Activated T-cell treated with anti-CD3 and anti-CD28 coated beads, Interleukin-2, amount 50 U/mL, for 24 hours (primary cell): ENCODE data around the gene ADGRD1.
"Not testable (repeated sequence)": the region's sequence is repeated elsewhere in the genome, so short reads cannot be mapped to it uniquely, and the experiment has no call there.

Experiments used
- DNase-seq: peaks from one replicate; pipeline ENCODE4 v3.0.0-alpha.2; 2020
- H3K27ac Mint-ChIP-seq: 2 replicates; pipeline ENCODE4 v1.8.0; 2020; ENCODE audit warnings: mild to moderate bottlenecking, mixed read lengths
- H3K27me3 Mint-ChIP-seq: 2 replicates; pipeline ENCODE4 v1.8.0; 2020; ENCODE audit warnings: mixed read lengths
- H3K36me3 Mint-ChIP-seq: 2 replicates; pipeline ENCODE4 v1.8.0; 2020; ENCODE audit warnings: low read depth, mixed read lengths
- H3K4me1 Mint-ChIP-seq: 2 replicates; pipeline ENCODE4 v1.8.0; 2020; ENCODE audit warnings: low read depth, mixed read lengths
- H3K4me3 Mint-ChIP-seq: 2 replicates; pipeline ENCODE4 v1.8.0; 2020; ENCODE audit warnings: mild to moderate bottlenecking, moderate library complexity, mixed read lengths
- H3K9me3 Mint-ChIP-seq: 2 replicates; pipeline ENCODE4 v1.8.0; 2020; ENCODE audit warnings: mixed read lengths

ADGRD1 gene

GRCh38 chr12:130929363-130929762 lies 24.3 kb upstream of the ADGRD1 start:
- no peaks in the 10 kb centered on the region for H3K9me3 Mint-ChIP-seq
- no peak for DNase-seq
- no peaks in the 10 kb centered on the region for H3K4me1 Mint-ChIP-seq
- no peaks in the 10 kb centered on the region for H3K36me3 Mint-ChIP-seq
- no peak overlapping the region for H3K4me3 Mint-ChIP-seq
- H3K27me3 Mint-ChIP-seq, result peaks cover 67% of the 10 kb centered on the region
- no peak overlapping the region for H3K27ac Mint-ChIP-seq

GRCh38 chr12:130932061-130932930 lies 21.4 kb upstream of the ADGRD1 start:
- Mint-ChIP-seq H3K36me3 (no peaks in the 10 kb centered on the region), H3K4me1 (no peaks in the 10 kb centered on the region), H3K9me3 (peaks cover 3% of the 10 kb centered on the region), H3K27ac (no peak overlapping the region), H3K4me3 (no peak overlapping the region), H3K27me3 (peaks cover 64% of the 10 kb centered on the region)
- DNase-seq, result no peak

DNA sequence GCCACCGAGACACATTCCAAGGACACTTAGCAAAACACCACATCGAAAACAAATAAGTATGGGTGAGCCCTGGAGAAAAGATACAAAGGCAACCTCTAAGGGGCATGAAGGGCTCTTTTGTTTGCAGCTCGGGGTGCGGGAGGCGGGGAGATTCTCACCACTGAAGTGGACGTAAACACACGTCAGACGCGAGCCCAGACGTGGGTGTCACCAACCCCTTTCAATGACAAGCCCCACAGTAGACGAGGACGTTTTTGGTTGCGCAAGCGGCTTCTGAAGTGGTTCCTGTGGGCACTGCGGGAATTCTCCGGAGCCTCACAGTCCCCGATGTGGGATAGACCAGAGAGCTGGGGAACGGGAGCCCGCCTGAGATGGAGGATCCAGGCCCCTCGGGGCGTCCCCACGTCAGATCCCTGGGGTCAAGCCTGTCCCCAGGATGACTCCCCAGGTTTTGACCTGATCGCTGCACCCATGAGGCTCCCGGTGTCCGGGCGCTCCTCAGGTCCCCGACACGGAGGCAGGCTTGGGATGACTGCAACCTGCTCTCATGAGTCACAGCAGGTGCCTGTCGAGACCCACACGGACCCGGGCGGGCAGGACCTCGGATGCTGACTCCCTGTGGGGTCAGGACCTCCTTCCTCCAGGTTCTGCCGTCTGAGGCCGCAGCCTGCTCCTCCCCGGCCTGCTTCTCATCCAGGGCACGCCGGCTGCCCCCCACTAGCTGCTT lies 20.3 kb upstream of the ADGRD1 start:
- Mint-ChIP-seq H3K4me3 (no peak overlapping the region), H3K36me3 (no peaks in the 10 kb centered on the region), H3K27ac (no peak overlapping the region), H3K9me3 (peaks cover 3% of the 10 kb centered on the region), H3K27me3 (peaks cover 58% of the 10 kb centered on the region), H3K4me1 (no peaks in the 10 kb centered on the region)
- DNase-seq, result no peak

DNA sequence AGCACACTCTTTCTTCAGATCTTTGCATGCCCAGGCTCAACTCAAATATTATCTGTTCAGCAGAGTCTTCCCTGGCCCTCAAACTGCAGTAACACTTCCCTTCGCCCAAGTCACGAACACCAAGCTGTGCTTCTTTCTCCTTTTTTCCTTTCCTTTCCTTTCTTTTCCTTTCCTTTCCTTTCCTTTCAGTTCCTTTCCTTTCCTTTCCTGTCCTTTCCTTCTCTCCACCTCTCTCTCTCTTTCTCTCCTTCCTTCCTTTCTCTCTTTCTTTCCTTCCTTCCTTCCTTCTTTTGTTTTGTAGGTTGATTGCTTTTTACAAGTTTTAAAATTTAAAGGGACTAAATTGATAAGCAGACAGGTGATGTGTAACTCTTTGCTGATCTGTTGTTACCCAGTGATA lies 19.0 kb upstream of the ADGRD1 start:
- Mint-ChIP-seq H3K4me1 (no peaks in the 10 kb centered on the region), H3K36me3 (no peaks in the 10 kb centered on the region), H3K9me3 (peaks cover 3% of the 10 kb centered on the region), H3K27ac (no peak overlapping the region), H3K4me3 (no peak overlapping the region), H3K27me3 (peaks cover 48% of the 10 kb centered on the region)
- DNase-seq, result no peak

- Mint-ChIP-seq H3K4me1 (no peaks in the 10 kb centered on the region), H3K9me3 (peaks cover 12% of the 10 kb centered on the region), H3K27me3 (peaks cover 39% of the 10 kb centered on the region), H3K4me3 (no peak overlapping the region), H3K27ac (no peak overlapping the region), H3K36me3 (no peaks in the 10 kb centered on the region)
- DNase-seq, result no peak
Observed at GRCh38 chr12:130936561-130936960, 17.1 kb upstream of the ADGRD1 start.

GRCh38 chr12:130937063-130937462 lies 16.6 kb upstream of the ADGRD1 start:
- H3K4me1 Mint-ChIP-seq, result no peaks in the 10 kb centered on the region
- no peaks in the 10 kb centered on the region for H3K36me3 Mint-ChIP-seq
- peaks cover 12% of the 10 kb centered on the region for H3K9me3 Mint-ChIP-seq
- no peak for DNase-seq
- H3K27me3 Mint-ChIP-seq, result peaks cover 34% of the 10 kb centered on the region
- H3K4me3 Mint-ChIP-seq, result no peak overlapping the region
- no peak overlapping the region for H3K27ac Mint-ChIP-seq

DNA sequence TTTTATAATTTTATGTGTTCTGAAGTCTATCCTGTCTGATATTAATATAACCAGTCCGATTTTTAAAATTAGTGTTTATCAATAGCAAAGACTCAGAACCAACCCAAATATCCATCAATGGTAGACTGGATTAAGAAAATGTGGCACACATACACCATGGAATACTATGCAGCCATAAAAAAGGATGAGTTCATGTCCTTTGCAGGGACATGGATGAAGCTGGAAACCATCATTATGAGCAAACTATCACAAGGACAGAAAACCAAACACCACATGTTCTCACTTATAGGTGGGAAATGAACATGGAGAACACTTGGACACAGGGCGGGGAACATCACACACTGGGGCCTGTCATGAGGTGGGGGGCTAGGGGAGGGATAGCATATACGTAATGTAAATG lies 16.2 kb upstream of the ADGRD1 start:
- H3K36me3 Mint-ChIP-seq, H3K4me1 Mint-ChIP-seq: not testable (repeated sequence)
- H3K27me3 Mint-ChIP-seq, result peaks cover 30% of the 10 kb centered on the region

DNA sequence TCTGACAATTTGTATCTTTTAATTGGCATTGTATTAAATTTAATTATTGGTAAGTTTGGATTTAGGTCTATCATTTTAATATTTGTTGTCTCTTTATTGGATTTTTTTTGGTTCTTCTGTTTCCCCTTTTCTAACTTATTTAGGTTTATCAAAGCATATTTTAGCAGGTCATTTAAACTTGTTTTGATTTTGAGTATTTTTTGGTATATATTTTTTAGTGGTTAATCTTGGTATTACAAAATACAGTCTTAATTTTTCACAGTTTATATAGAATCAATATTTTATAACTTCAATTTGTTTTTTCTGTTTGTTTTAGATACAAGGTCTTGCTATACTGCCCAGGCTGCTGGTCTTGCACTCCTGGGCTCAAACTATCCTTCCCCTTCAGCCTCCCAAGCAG lies 15.5 kb upstream of the ADGRD1 start:
- H3K9me3 Mint-ChIP-seq, result peaks cover 12% of the 10 kb centered on the region
- no peak overlapping the region for H3K27ac Mint-ChIP-seq
- H3K27me3 Mint-ChIP-seq, result peaks cover 25% of the 10 kb centered on the region
- no peak overlapping the region for H3K4me3 Mint-ChIP-seq
- H3K4me1 Mint-ChIP-seq, result no peaks in the 10 kb centered on the region
- H3K36me3 Mint-ChIP-seq, result no peaks in the 10 kb centered on the region
- DNase-seq, result no peak

More for the DNA sequence above, 16.2 kb upstream of the ADGRD1 start:
- not testable (repeated sequence) for DNase-seq, H3K4me3 Mint-ChIP-seq, H3K27ac Mint-ChIP-seq
- peaks cover 12% of the 10 kb centered on the region for H3K9me3 Mint-ChIP-seq

- Mint-ChIP-seq H3K9me3 (peaks cover 26% of the 10 kb centered on the region), H3K36me3 (peaks cover 3% of the 10 kb centered on the region), H3K27me3 (peaks cover 23% of the 10 kb centered on the region), H3K4me1 (no peaks in the 10 kb centered on the region), H3K4me3 (no peak overlapping the region), H3K27ac (no peak overlapping the region)
- DNase-seq, result no peak
Observed at GRCh38 chr12:130944878-130945277, 8.8 kb upstream of the ADGRD1 start.

DNA sequence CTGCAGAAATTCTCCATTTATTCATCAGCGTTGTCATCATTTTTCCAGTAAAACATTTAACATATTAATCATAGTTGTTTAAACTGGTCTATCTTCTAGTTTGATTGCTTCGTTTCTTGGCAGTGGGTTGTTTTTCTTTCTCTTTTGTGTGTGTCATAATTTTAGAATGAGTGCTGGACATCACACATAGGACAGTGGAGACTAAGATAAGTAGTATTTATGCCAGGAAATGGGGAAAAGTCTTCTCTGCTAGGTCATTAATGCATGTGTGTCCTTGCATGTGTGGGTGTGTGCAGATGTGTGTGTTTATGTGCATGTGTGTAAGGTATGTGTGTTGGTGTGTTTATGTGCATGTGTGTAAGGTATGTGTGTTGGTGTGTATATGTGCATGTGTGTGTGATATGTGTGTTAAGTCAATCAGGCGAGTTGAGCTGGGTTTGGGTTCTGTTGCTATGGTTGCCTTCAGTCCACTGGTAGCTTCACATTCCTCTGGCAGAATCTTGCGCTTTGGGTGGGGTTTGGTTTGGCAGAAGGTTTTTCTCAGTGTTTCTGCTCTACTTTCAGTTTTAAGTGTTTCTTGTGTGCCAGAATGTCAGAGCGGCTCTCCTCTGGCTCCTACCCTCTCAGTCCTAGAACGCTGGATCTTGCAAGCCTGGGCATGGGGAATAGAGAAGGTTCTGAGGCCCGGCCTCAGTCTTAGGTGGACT lies 7.8 kb upstream of the ADGRD1 start:
- Mint-ChIP-seq H3K36me3 (peaks cover 3% of the 10 kb centered on the region), H3K4me1 (no peaks in the 10 kb centered on the region), H3K27me3 (peaks cover 25% of the 10 kb centered on the region), H3K9me3 (peaks cover 21% of the 10 kb centered on the region), H3K27ac (no peak overlapping the region), H3K4me3 (no peak overlapping the region)
- DNase-seq, result no peak

- Mint-ChIP-seq H3K27ac (no peak overlapping the region), H3K4me3 (no peak overlapping the region), H3K9me3 (peaks cover 18% of the 10 kb centered on the region), H3K36me3 (peaks cover 3% of the 10 kb centered on the region), H3K4me1 (no peaks in the 10 kb centered on the region), H3K27me3 (peaks cover 35% of the 10 kb centered on the region)
- DNase-seq, result no peak
Observed at GRCh38 chr12:130947028-130947613, 6.6 kb upstream of the ADGRD1 start.

GRCh38 chr12:130948136-130948535 lies 5.6 kb upstream of the ADGRD1 start:
- Mint-ChIP-seq H3K27me3 (peaks cover 38% of the 10 kb centered on the region), H3K36me3 (peaks cover 3% of the 10 kb centered on the region), H3K4me3 (no peak overlapping the region), H3K9me3 (peaks cover 18% of the 10 kb centered on the region), H3K4me1 (no peaks in the 10 kb centered on the region), H3K27ac (no peak overlapping the region)
- DNase-seq, result no peak

DNA sequence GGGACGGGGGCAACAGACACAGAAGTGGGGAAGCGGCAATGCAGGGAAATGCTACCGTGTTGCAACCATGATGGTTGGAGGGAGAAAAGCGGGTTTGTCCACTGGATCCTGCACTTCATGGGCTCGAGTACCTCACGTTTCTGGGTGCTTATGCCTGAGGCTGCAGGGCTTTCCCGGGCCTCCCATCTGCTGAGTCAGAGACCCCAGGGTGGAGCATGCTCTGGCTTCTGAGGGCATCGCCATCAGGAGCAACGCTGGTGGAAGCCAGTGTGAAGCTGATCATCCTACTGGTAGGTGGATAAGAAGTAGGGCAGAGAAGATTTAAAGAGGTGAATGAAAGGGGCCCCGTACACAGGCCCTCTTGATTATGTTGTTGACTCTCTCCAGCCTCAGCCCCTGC lies 5.0 kb upstream of the ADGRD1 start:
- Mint-ChIP-seq H3K36me3 (peaks cover 3% of the 10 kb centered on the region), H3K27ac (no peak overlapping the region), H3K9me3 (peaks cover 18% of the 10 kb centered on the region), H3K4me3 (no peak overlapping the region), H3K4me1 (peaks cover 3% of the 10 kb centered on the region), H3K27me3 (peaks cover 45% of the 10 kb centered on the region)
- DNase-seq, result no peak

GRCh38 chr12:130949806-130950205 lies 3.9 kb upstream of the ADGRD1 start:
- H3K4me1 Mint-ChIP-seq, result peaks cover 4% of the 10 kb centered on the region
- H3K27ac Mint-ChIP-seq, result no peak overlapping the region
- H3K36me3 Mint-ChIP-seq, result peaks cover 3% of the 10 kb centered on the region
- H3K9me3 Mint-ChIP-seq, result peaks cover 12% of the 10 kb centered on the region
- no peak overlapping the region for H3K4me3 Mint-ChIP-seq
- H3K27me3 Mint-ChIP-seq, result peaks cover 52% of the 10 kb centered on the region
- no peak for DNase-seq
